GM12891 (cell line): ENCODE results near the gene CD99.

ENCODE experiments used
- POLR2A ChIP-seq: IDR thresholded peaks from 2 replicates; pipeline ENCODE4 v1.6.1; 2011; ENCODE audit warnings: low read depth, low read length, control low read depth
- POLR2AphosphoS5 ChIP-seq: IDR thresholded peaks from 2 replicates; pipeline ENCODE4 v1.6.1; 2011; ENCODE audit warnings: low read depth, low read length, control low read depth
- TAF1 ChIP-seq: IDR thresholded peaks from 2 replicates; pipeline ENCODE4 v1.6.1; 2011; ENCODE audit warnings: low read depth, low read length, control low read depth

DNA sequence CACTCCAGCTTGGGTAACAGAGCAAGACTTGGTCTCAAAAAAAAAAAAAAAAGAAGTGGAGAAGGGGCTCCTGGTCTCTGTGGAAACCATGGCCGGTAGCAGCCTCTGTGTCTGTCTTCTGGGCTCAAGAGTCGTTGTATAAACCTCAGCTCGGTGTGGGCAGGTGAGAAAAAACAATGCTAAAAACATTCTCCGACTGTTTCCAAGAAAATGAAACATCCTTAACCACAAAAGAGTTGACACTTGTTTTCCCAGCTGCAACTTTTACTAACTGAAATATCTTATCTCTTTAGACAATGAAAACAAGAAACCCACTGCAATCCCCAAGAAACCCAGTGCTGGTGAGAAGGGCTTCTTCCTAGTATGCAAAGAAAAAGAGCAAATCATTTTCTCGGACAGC is 26.2 kb downstream of the CD99 start:
- TF ChIP-seq POLR2A (no peak), TAF1 (no peak), POLR2AphosphoS5 (no peak)
